Heart right ventricle (tissue), 16 donors: Measurements from ENCODE around the gene PIK3IP1. TPM values are rescaled to one million over a fixed set of nuclear protein-coding genes. Genes with fewer than 3 reads are reported as not detected.

Experiments
- ATAC-seq, 8 donors: fragments of 200-7000 bp; cut with Tn5 transposase; one replicate each; pipeline ENCODE4 v1.9.1; 2020; ENCODE audit warnings: mild to moderate bottlenecking in 8 of 8, moderate library complexity in 8 of 8, moderate number of reproducible peaks in 1 of 8
- DNase-seq, 2 donors: peaks; one replicate each; pipeline ENCODE4 v3.0.0-alpha.2; 2020
- H3K27ac ChIP-seq, 10 donors: fragments of 200-600 bp; sonication (generic) in 2 of 10; one replicate each; pipeline versions ENCODE4 v1.5.0 to v1.8.0; 2020 to 2022; ENCODE audit warnings: mild to moderate bottlenecking in 3 of 10
- H3K27me3 ChIP-seq, 7 donors: fragments of 200-600 bp; one replicate each; pipeline ENCODE4 v1.8.0; 2021 to 2022; ENCODE audit warnings: mild to moderate bottlenecking in 2 of 7
- H3K36me3 ChIP-seq, 9 donors: fragments of 200-600 bp; sonication (generic) in 1 of 9; one replicate each; pipeline versions ENCODE4 v1.5.0 to v1.8.0; 2020 to 2022; ENCODE audit warnings: mild to moderate bottlenecking in 2 of 9
- H3K4me1 ChIP-seq, 9 donors: fragments of 200-600 bp; sonication (generic) in 1 of 9; one replicate each; pipeline versions ENCODE4 v1.5.0 to v1.8.0; 2020 to 2022; ENCODE audit warnings: mild to moderate bottlenecking in 4 of 9
- H3K4me3 ChIP-seq, 10 donors: fragments of 200-600 bp; sonication (generic) in 2 of 10; one replicate each; pipeline versions ENCODE4 v1.5.0 to v1.8.0; 2020 to 2022; ENCODE audit warnings: mild to moderate bottlenecking in 7 of 10, moderate library complexity in 2 of 10
- H3K9me3 ChIP-seq, 11 donors: fragments of 200-600 bp in 10 of 11; sonication (generic) in 2 of 11; one replicate each; pipeline versions ENCODE4 v1.5.0 to v1.8.0; 2013 to 2022; ENCODE audit warnings: mild to moderate bottlenecking in 2 of 11, control low read depth in 1 of 11, moderate library complexity in 1 of 11
- WGBS, 2 donors: extraction: QIAGEN DNeasy Blood & Tissue Kit; methylation state at CpG; one replicate each; pipeline ENCODE4 v1.1.7; 2013; ENCODE audit warnings: inconsistent platforms in 1 of 2; 5-methylcytosine and 5-hydroxymethylcytosine counted together
- intact Hi-C, 10 donors: fragments of 100-400 bp; cut with DNase I; formaldehyde crosslinking; loops; one replicate each; pipeline versions ENCODE4 v1.11.1 to v1.14.2; 2022
- polyA plus RNA-seq, 2 donors: library from polyadenylated mRNA; stranded (reverse); fragments of 200-250 nt; gene quantifications; one replicate each; pipeline ENCODE4 v1.2.3, GENCODE V29; 2013
- total RNA-seq, 10 donors: library from RNA; stranded (reverse); fragmentation: NEBNext Ultra II Directional in 3 of 10; extraction: Animal tissue kit (Norgen Biotek cat#: 25700) in 3 of 10; gene quantifications; one replicate each; pipeline versions ENCODE4 v1.2.1 to v1.2.4, GENCODE V29; 2021 to 2023
- TF ChIP-seq, protein P1 (sequence below), 9 donors: fragments of 200-600 bp; sonication (generic) in 2 of 9; IDR thresholded peaks; one replicate each; pipeline versions ENCODE4 v1.5.0 to v1.8.0; 2021 to 2022; ENCODE audit warnings: antibody characterized with exemption in 9 of 9, mild to moderate bottlenecking in 5 of 9, moderate library complexity in 1 of 9
- donor health status: Arrhythmogenic right ventricular cardiomyopathy.
- donor health status: ischemic (EF 13 %, LVEDD 7.1; RV severe dilation, severe dysfunction).
- donor health status: healthy with polysubstance abuse.
- donor health status: DM: no; HTN: yes; CAD: no.
- donor health status: DM: no; HTN: no; CAD: no.
- donor health status: ischemic (EF 25% LVEDD 6.9; RV normal size, moderate dysfunction).
- donor health status: ischemic (EF 25% LVEDD 5.7; RV mildly dilated, moderate dysfunction).
- donor health status: healthy.
- donor health status: DM: yes; HTN: yes; CAD: no.
- donor health status: Ischemic cardiomyopathy.
- donor health status: ischemic (EF 35%, LVEDD 5.7; RV mildly dilated, moderate dysfunction).
- donor health status: nonischemic (EF 11% LVEDD 7.7; RV severe dilation, severe dysfunction).
- donor health status: DM: yes; HTN: yes; CAD: no.
- donor health status: PGD.
- donor health status: ischemic (EF 29% LVEDD 5.4; RV normal size, mild dysfunction).
- donor health status: nonischemic (EF 23%, LVEDD 6.1; RV moderate dilation, normal function).

Gene PIK3IP1
- total and polyA plus RNA-seq, 12 donors, result 3.6 to 28.6 (median 12.9) TPM

DNA sequence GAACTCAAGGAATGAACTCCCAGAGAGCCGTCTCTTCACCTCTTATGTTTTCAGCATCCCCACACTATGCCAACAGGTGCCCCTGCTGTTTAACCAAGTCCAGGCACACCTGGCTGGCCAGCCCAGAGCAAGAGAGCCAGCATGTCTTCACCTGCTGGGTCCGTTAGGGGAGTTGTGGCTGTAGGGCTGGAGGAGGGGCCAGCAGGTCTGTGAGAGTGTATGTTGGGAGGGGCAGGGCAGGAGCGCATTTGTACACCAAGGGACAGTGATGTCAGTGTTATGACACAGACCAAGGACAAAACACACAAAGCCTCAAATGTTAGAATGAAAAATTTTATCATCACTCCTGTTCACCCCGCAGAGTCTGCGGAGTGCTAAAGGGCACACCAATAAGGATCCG lies 48.1 kb upstream of the PIK3IP1 start:
- no peak for ATAC-seq
- DNase-seq, result no peak
- Histone ChIP-seq H3K4me3 (no peak overlapping the region), H3K27me3 (no peaks in the 10 kb centered on the region), H3K9me3 (no peaks in the 10 kb centered on the region), H3K36me3 (peaks cover 0 to 82% (median 8%) of the 10 kb centered on the region in 9 donors), H3K4me1 (peaks cover 15 to 62% (median 37%) of the 10 kb centered on the region in 9 donors), H3K27ac (no peak overlapping the region)
- 87 to 89% methylated on average over 6 of the region's 6 CpGs for WGBS, 2 donors
- intact Hi-C loops, result loop anchor here in 4 of 10 donors (10.0 kb wide), 3 partner anchors 144 to 294 kb away; partner anchors contain the start of genes SFI1 (in 2 of the 4) and EIF4ENIF1 (in 1 of the 4)
- TF ChIP-seq, protein P1, sequence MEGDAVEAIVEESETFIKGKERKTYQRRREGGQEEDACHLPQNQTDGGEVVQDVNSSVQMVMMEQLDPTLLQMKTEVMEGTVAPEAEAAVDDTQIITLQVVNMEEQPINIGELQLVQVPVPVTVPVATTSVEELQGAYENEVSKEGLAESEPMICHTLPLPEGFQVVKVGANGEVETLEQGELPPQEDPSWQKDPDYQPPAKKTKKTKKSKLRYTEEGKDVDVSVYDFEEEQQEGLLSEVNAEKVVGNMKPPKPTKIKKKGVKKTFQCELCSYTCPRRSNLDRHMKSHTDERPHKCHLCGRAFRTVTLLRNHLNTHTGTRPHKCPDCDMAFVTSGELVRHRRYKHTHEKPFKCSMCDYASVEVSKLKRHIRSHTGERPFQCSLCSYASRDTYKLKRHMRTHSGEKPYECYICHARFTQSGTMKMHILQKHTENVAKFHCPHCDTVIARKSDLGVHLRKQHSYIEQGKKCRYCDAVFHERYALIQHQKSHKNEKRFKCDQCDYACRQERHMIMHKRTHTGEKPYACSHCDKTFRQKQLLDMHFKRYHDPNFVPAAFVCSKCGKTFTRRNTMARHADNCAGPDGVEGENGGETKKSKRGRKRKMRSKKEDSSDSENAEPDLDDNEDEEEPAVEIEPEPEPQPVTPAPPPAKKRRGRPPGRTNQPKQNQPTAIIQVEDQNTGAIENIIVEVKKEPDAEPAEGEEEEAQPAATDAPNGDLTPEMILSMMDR (IDR thresholded peaks at IDR 0.05), result no peak

DNA sequence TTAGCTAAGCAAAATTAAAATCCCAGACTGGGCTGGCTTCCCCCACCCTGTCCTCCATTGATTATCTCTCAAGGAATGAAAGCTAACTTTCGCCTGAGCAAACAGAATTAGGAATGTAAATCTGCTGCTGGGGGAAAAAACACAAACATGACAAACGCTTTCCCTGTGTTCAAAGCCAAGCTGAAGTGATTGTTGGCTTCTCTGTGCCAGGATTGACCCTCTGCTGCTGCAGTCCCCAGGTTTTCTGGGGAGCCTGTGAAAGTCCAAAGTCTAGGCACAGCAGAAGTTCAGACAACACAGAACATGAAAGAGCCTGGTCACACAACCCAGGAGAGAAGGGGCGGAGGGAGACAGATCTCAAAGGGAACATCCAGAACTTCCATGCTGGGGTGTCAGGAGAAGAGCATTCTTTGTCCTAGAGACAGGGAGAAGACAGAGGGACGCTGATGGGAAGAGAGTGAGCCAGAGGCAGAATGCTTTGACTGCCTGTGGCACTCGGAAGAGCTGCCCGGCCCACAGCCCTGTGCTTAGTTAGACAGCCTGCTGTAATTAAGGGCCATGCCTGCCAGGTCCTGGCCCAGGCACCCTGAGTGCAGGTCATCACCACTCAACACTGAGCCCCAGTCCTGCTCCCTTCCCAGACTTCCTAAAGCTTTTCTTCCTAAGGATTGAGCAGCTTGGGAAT lies 47.0 kb upstream of the PIK3IP1 start:
- no peak for ATAC-seq
- H3K9me3 ChIP-seq, result no peaks in the 10 kb centered on the region
- TF ChIP-seq, protein P1 (IDR thresholded peaks at IDR 0.05), result no peak
- no peak for DNase-seq
- H3K4me1 ChIP-seq, result peaks cover 4 to 52% (median 26%) of the 10 kb centered on the region in 9 donors
- peaks cover 0 to 87% (median 19%) of the 10 kb centered on the region in 9 donors for H3K36me3 ChIP-seq
- H3K4me3 ChIP-seq, result no peak overlapping the region
- no peak overlapping the region for H3K27ac ChIP-seq
- 71 to 73% methylated on average over 6 of the region's 6 CpGs for WGBS, 2 donors
- no peaks in the 10 kb centered on the region for H3K27me3 ChIP-seq
- intact Hi-C loops, result no loop called here

DNA sequence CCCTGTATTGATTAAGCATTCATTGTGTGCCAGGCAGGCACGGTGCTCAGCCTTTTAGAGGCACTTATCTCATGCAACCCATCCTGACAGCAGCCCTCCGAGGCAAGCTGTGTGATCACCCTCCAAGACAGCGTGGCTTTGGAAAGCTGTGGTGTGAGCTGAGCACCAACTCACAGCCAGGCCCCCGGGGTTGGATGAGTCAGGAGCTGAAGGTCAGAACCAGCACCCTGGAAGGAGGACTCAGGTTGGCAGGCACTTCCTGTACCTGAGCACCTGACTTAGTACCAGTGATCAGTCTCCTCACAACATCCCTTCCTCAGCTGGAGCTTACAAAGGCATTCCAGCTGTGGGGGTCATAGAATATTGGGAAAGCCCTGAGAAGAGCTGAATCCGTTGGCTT lies 44.9 kb upstream of the PIK3IP1 start:
- 77 to 83% methylated on average over 5 of the region's 5 CpGs for WGBS, 2 donors
- ATAC-seq, result peak in 1 of 8 donors; percentile 5
- Histone ChIP-seq H3K36me3 (peaks cover 0 to 97% (median 32%) of the 10 kb centered on the region in 9 donors), H3K9me3 (no peaks in the 10 kb centered on the region), H3K27ac (no peak overlapping the region), H3K27me3 (no peaks in the 10 kb centered on the region), H3K4me3 (no peak overlapping the region), H3K4me1 (peaks cover 0 to 38% (median 5%) of the 10 kb centered on the region in 9 donors)
- intact Hi-C loops, result no loop called here
- TF ChIP-seq, protein P1 (IDR thresholded peaks at IDR 0.05), result no peak
- no peak for DNase-seq

DNA sequence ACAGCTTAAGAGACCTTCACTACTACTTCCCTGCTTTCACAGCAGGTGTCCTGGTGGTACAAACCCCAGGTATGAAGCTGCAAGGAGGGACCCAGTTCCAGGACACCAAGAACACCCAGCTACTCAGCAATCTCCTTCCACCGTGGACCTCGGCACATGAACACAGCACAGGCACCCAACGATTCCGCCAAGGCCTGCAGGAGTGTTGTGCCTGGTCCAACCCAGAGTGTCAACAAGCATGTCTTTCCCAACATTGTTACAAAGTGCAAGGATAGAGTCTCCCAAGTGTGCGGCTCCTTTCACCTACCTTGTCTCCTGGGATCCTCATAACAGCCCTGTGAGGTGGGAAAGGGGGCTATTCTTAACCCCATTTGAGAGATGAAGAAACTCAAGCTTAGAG lies 42.0 kb upstream of the PIK3IP1 start:
- H3K27ac ChIP-seq, result no peak overlapping the region
- no peak overlapping the region for H3K4me3 ChIP-seq
- intact Hi-C loops, result no loop called here
- peaks cover 0 to 97% (median 48%) of the 10 kb centered on the region in 9 donors for H3K36me3 ChIP-seq
- 92 to 93% methylated on average over 5 of the region's 5 CpGs for WGBS, 2 donors
- ATAC-seq, result no peak
- no peaks in the 10 kb centered on the region for H3K27me3 ChIP-seq
- peaks cover 0 to 16% (median 4%) of the 10 kb centered on the region in 9 donors for H3K4me1 ChIP-seq
- TF ChIP-seq, protein P1 (IDR thresholded peaks at IDR 0.05), result no peak
- DNase-seq, result no peak
- H3K9me3 ChIP-seq, result no peaks in the 10 kb centered on the region
